ENCODE measurements around the gene NAE1. TPM values are rescaled to one million over a fixed set of nuclear protein-coding genes. Genes with fewer than 3 reads are reported as not detected.

The NAE1 gene
- total RNA-seq, result 46.6 and 47.7 TPM in 2 replicates

DNA sequence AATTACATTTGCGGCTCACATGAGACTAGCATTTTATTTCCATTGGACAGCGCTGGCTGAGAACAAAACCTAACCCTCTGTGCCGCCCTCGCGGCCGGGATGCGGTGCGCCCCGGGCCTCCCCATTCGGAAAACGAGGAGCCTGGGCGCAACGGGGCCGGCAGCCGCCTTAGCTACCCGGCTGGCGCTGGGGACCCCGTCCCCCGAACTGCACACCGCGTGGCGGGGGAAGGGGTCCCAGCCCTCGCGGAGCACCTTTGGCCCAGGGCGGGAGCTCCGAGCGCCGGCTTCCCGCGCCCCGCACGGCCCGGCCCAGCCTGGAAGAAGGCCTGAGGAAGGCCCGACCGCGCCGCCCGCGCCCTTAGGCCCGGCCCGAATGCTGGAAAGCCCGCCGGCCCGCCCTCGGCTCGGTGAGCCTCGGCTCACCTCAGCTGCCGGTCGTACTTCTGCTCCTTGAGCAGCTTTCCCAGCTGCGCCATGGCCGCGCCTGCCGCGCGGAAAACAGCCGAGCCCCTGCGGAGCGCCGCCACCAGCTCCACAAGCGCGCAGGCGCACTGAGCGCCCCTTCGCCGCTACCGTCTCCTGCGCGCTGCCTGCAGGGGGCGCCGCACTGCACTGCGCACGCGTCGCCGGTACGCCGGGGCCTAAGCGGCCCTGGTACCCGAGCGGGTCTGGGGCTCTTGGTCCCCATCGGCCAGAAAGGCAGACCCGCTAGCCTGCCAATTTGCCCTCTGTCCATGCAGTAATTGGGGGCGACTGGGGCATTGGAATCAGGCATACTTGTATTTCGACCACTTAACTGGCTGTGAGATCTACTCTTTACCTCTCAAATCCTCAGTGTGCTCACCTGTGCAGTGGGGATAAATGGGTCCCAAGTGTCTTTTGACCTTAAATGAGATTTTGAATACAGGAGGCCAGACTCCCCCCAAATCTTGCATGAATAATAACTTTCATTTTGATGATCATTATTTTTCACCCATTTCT lies at the start of gene NAE1:
Gene NAE1 (minus strand): TSS at position 555 of the 983 bp plus-strand sequence. CDS start 77 bp downstream, at position 478.

DNA sequence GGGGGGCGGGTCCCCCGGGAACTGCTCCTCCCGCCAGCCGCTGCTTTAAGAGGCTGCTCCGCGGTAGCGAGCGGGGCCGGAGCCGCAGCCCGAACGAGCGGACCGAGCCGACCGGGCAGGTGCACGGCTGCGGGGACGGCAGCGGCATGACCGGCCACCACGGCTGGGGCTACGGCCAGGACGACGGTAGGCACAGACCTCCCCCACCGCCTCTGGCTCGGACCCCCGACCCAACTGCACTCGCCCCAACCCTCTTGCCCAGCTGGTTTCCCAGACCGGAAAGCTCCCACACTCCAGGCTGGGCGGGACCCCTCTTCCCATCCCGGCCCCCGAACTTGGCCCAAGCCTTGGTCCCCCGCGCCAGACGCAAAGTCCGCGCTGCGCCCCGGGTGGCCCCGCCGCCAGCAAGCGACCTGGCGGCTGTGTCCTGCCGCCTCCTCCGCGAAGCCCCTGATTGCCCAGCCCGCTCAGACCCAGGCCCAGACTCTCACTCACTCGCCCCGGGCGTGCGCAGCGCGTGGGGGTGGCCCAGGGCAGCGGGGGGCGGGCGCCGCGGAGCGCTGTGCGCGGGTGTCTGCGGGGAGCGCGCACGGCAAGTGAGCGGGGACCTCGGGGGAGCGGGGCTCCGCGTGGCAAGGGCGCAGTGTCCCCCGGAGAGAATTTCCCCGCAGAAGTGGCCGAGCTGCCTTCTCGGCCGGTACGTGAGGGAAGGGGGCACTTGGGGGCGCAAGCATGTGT lies 13.7 kb upstream of the NAE1 start, which contains the start of gene CA7:
Gene CA7 (plus strand): TSS at position 73 of the 738 bp plus-strand sequence. CDS start 74 bp downstream, at position 147.

DNA sequence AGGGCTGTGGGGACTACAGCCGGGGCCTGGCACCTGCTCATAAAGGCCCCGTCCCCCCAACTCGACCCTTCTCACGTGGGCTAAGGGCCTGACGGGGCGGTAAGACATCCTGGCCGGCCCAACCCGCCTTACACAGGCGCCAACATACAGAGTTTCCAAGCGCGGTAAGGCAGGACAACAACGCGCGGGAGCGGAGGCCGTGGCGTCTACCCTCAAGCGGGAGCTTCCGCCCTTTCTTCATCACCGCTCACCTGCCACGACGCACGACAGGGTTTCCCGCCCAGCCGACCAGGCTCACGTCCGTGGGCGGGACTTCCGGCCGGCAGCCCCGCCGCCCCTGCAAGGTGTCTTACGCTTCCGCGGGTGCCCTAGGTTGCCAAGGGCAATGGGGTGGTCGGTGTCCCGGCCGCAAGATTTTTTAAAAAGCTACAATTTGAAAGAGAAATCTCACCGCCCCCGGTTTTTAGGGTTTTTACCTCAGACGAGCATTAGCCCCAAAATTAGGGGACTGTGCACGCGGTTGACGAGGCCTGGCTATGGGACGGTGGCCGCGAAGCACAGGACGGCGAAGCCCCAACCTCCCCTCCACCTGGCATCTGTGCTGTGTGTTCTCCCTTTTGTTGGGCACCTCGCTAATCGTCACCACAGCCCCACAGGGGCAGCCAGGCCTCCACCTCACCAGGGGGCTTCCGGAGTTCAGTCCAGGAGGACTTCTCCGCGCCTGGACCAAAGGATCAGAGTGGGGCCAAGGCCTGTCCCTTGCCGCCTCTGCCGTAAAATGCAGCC lies 29.3 kb downstream of the NAE1 start, which contains the start of gene TERB1:
Gene TERB1 (minus strand): TSS at position 265 of the 786 bp plus-strand sequence. CDS start 4,786 bp downstream, outside the sequence.

Other genes with a start within 250 kb of the NAE1 start
- 19.4 and 26.6 TPM in 2 replicates for gene CMTM3, start 226.3 kb downstream of the NAE1 start, total RNA-seq
- 5.5 and 11.0 TPM in 2 replicates for gene CMTM4, start 134.2 kb downstream of the NAE1 start, total RNA-seq
- 97.0 and 170 TPM in 2 replicates for gene DYNC1LI2, start 79.4 kb downstream of the NAE1 start, total RNA-seq
- 0.06 and 0.16 TPM in 2 replicates for gene TERB1, start 29.4 kb downstream of the NAE1 start, total RNA-seq
- not detected in 2 replicates for gene CA7, start 13.4 kb upstream of the NAE1 start, total RNA-seq
- gene PDP2, start 49.5 kb upstream of the NAE1 start, total RNA-seq, result 2.6 and 10.6 TPM in 2 replicates
- not detected in 2 replicates for gene CDH16, start 87.9 kb upstream of the NAE1 start, total RNA-seq
- gene RRAD, start 94.6 kb upstream of the NAE1 start, total RNA-seq, result 1.1 and 2.1 TPM in 2 replicates
- 131 and 136 TPM in 2 replicates for gene CIAO2B, start 103.4 kb upstream of the NAE1 start, total RNA-seq
- gene CES2, start 104.5 kb upstream of the NAE1 start, total RNA-seq, result 14.2 and 17.7 TPM in 2 replicates
- gene CES3, start 130.3 kb upstream of the NAE1 start, total RNA-seq, result not detected in 2 replicates
- gene CES4A, start 157.6 kb upstream of the NAE1 start, total RNA-seq, result 0.49 and 1.7 TPM in 2 replicates
- gene CBFB, start 198.2 kb upstream of the NAE1 start, total RNA-seq, result 70.4 and 113 TPM in 2 replicates

Measured in bladder microvascular endothelial cell (primary cell).